Stimulated activated CD4-positive, alpha-beta T cell treated with anti-CD3 and anti-CD28 coated beads, Interleukin-15, amount 100 ng/mL, for 1 hour (primary cell): Measurements from ENCODE around the gene AADAT.

Experiments
- DNase-seq, 2 donors: peaks; one replicate each; pipeline ENCODE4 v3.0.0-alpha.2; 2020; ENCODE audit warnings: low read depth in 1 of 2, low spot score in 1 of 2

The AADAT gene

GRCh38 chr4:170035231-170035630, 54.5 kb downstream of the AADAT start:
- no peak for DNase-seq

GRCh38 chr4:170033999-170034398, 55.8 kb downstream of the AADAT start:
- no peak for DNase-seq

GRCh38 chr4:170030121-170030520, 59.6 kb downstream of the AADAT start:
- no peak for DNase-seq

GRCh38 chr4:170027181-170027829, 62.5 kb downstream of the AADAT start:
- peak; percentile 74 to 89 for DNase-seq

- DNase-seq = peak; percentile 57 to 82
These were observed 63.3 kb downstream of the AADAT start, which contains the start of gene MFAP3L for GRCh38 chr4:170026253-170027021. MFAP3L (minus strand) TSS chr4:170026395; CDS start chr4:170005877, 20,518 bp downstream.

GRCh38 chr4:170025523-170026252, 64.1 kb downstream of the AADAT start:
- DNase-seq = no peak

- no peak for DNase-seq
These were observed 67.5 kb downstream of the AADAT start for GRCh38 chr4:170022211-170022610.

GRCh38 chr4:170017252-170017651, 72.5 kb downstream of the AADAT start:
- DNase-seq = no peak

GRCh38 chr4:170015285-170015684, 74.5 kb downstream of the AADAT start:
- DNase-seq = no peak

- DNase-seq = no peak
These were observed 75.3 kb downstream of the AADAT start for GRCh38 chr4:170014359-170015011.

- DNase-seq = no peak
These were observed 77.2 kb downstream of the AADAT start for GRCh38 chr4:170012629-170012958.

- no peak for DNase-seq
These were observed 77.7 kb downstream of the AADAT start for GRCh38 chr4:170011921-170012628.
